PFSK-1 (cell line): ENCODE data around the gene ST7.

Source experiments
- POLR2AphosphoS5 ChIP-seq: IDR thresholded peaks from 2 replicates; pipeline ENCODE4 v1.6.1; 2012; ENCODE audit warnings: low read depth, mild to moderate bottlenecking, control low read depth, low read length, moderate library complexity
- REST ChIP-seq, 2 experiments: IDR thresholded peaks; 2 replicates each; pipeline versions ENCODE4 v1.6.1 to v1.8.0; 2011 to 2012; ENCODE audit warnings: low read depth in 2 of 2, low read length in 2 of 2, control low read depth in 1 of 2, inconsistent platforms in 1 of 2, mild to moderate bottlenecking in 1 of 2, moderate library complexity in 1 of 2; ENCODE audit not compliant: insufficient read depth in 1 of 2
- TAF1 ChIP-seq: IDR thresholded peaks from 2 replicates; pipeline ENCODE4 v1.6.1; 2012; ENCODE audit warnings: low read length, control low read depth, borderline replicate concordance; ENCODE audit not compliant: insufficient read depth

GRCh38 chr7:117118579-117119180, 165.4 kb downstream of the ST7 start:
- TF ChIP-seq POLR2AphosphoS5 (no peak), REST (IDR thresholded peaks at IDR 0.05; ENCODE audit: insufficient read depth in 1 of 2, low read depth in 2 of 2, low read length in 2 of 2) (no peak), TAF1 (no peak)
